K562 (cell line): ENCODE data around the gene DNAJB6. TPM values are rescaled to one million over a fixed set of nuclear protein-coding genes. Genes with fewer than 3 reads are reported as not detected.

Experiments used
- BCOR ChIP-seq: fragments of 450-650 bp; IDR thresholded peaks from 2 replicates; pipeline ENCODE4 v1.6.1; 2016
- CEBPG ChIP-seq, 3 experiments: fragments of 200-800 bp in 1 of 3; sonication (Bioruptor generic) in 1 of 3; sonication (generic) in 1 of 3; formaldehyde crosslinking in 1 of 3; IDR thresholded peaks in 2 of 3; conservative IDR thresholded peaks in 1 of 3; 2 replicates each; pipeline versions ENCODE4 v1.6.1 to v1.8.0; 2016 to 2022; ENCODE audit warnings: missing compliant biosample characterization in 2 of 3, missing genetic modification characterization in 2 of 3, mild to moderate bottlenecking in 1 of 3, missing genetic modification reagents in 1 of 3
- CREB3 ChIP-seq: fragments of 450-650 bp; conservative IDR thresholded peaks from 2 replicates; pipeline ENCODE4 v1.6.1; 2016; ENCODE audit warnings: missing genetic modification characterization, low read depth, mild to moderate bottlenecking, missing compliant biosample characterization, moderate library complexity
- EGR1 ChIP-seq: fragments of 450-650 bp; conservative IDR thresholded peaks from 2 replicates; pipeline ENCODE4 v1.6.1; 2017; ENCODE audit warnings: mild to moderate bottlenecking
- ETV5 ChIP-seq: sonication (generic); formaldehyde crosslinking; IDR thresholded peaks from 2 replicates; pipeline ENCODE4 v1.4.0; 2020; ENCODE audit warnings: low read depth, mild to moderate bottlenecking, missing genetic modification reagents
- FIP1L1 ChIP-seq: fragments of 200-400 bp; formaldehyde crosslinking; IDR thresholded peaks from 2 replicates; pipeline ENCODE4 v1.6.1; 2018; ENCODE audit warnings: mild to moderate bottlenecking, low read depth, low read length; ENCODE audit not compliant: poor library complexity, severe bottlenecking
- FOXP1 ChIP-seq: sonication (generic); formaldehyde crosslinking; IDR thresholded peaks from 2 replicates; pipeline ENCODE4 v1.8.0; 2022; ENCODE audit warnings: mild to moderate bottlenecking, missing genetic modification reagents
- HLTF ChIP-seq: fragments of 450-650 bp; IDR thresholded peaks from 2 replicates; pipeline ENCODE4 v1.6.1; 2016
- KLF10 ChIP-seq: fragments of 250-450 bp; sonication (Bioruptor Pico); IDR thresholded peaks from 2 replicates; pipeline ENCODE4 v1.6.1; 2021; ENCODE audit warnings: matching md5 sums
- PBX2 ChIP-seq, 2 experiments: IDR thresholded peaks in 1 of 2; conservative IDR thresholded peaks in 1 of 2; 2 replicates each; pipeline ENCODE4 v1.6.1; 2016; ENCODE audit warnings: low read depth in 2 of 2, mild to moderate bottlenecking in 1 of 2, missing compliant biosample characterization in 1 of 2, missing genetic modification characterization in 1 of 2, moderate library complexity in 1 of 2
- SIN3A ChIP-seq, 2 experiments: fragments of 150-350 bp in 1 of 2; IDR thresholded peaks; 2 replicates each; pipeline ENCODE4 v1.6.1; 2011 to 2016; ENCODE audit warnings: borderline replicate concordance in 2 of 2, low read depth in 2 of 2, low read length in 2 of 2, mild to moderate bottlenecking in 2 of 2, moderate library complexity in 2 of 2; ENCODE audit not compliant: control insufficient read depth in 1 of 2
- SMARCB1 ChIP-seq: IDR thresholded peaks from 2 replicates; pipeline ENCODE4 v1.6.1; 2011; ENCODE audit warnings: improper control_type of control experiment, low read depth; ENCODE audit not compliant: insufficient read length
- ZBTB33 ChIP-seq: sonication (generic); formaldehyde crosslinking; IDR thresholded peaks from 2 replicates; pipeline ENCODE4 v1.8.1; 2023; ENCODE audit warnings: mild to moderate bottlenecking, missing genetic modification reagents
- ZFP1 ChIP-seq: fragments of 450-650 bp; formaldehyde crosslinking; IDR thresholded peaks from 2 replicates; pipeline ENCODE4 v1.4.0; 2020; ENCODE audit warnings: mild to moderate bottlenecking, mixed read lengths
- ZNF592 ChIP-seq: fragments of 450-650 bp; IDR thresholded peaks from 2 replicates; pipeline ENCODE4 v1.6.1; 2017; ENCODE audit warnings: antibody characterized with exemption, mild to moderate bottlenecking
- ZNF696 ChIP-seq: fragments of 250-450 bp; sonication (Bioruptor Pico); conservative IDR thresholded peaks from 2 replicates; pipeline ENCODE4 v1.4.0; 2020; ENCODE audit warnings: mild to moderate bottlenecking, moderate library complexity
- polyA plus RNA-seq, 8 experiments: library from polyadenylated mRNA; depleted of rRNA in 4 of 8; stranded (reverse) in 5 of 8; unstranded in 3 of 8; fragments of >200 nt; fragmentation: Nextera tagmentation in 2 of 8; fragmentation: Illumina TruSeq in 1 of 8; extraction: Ambion mirVana in 2 of 8; extraction: Trizol in 1 of 8; gene quantifications; 2 replicates each; pipeline versions ENCODE4 v1.2.1 to v1.2.3, GENCODE V29; 2011 to 2014; ENCODE audit warnings: inconsistent platforms in 1 of 8, missing spikeins in 1 of 8
- total RNA-seq, 7 experiments: library from RNA; depleted of rRNA in 6 of 7; stranded (reverse); fragments of >200 nt in 6 of 7; fragmentation: Illumina TruSeq in 2 of 7; extraction: Trizol in 2 of 7; gene quantifications; 2 replicates each; pipeline versions ENCODE4 v1.2.1 to v1.2.3, GENCODE V29; 2011 to 2021; ENCODE audit warnings: low replicate concordance in 1 of 7

The DNAJB6 gene
- total and polyA plus RNA-seq, 9 of the 15 experiments (the other 6 are each of a cell fraction or from before 2014, with no cell fraction given): 84.5 to 158 (median 135) TPM

- TF ChIP-seq KLF10 (CRISPR knock-in tag): no peak
- peak; percentile 82 for TF ChIP-seq ETV5 (CRISPR knock-in tag)
- peak; percentile 74 to 97; a peak in 3 of 4 replicates for TF ChIP-seq SIN3A (IDR thresholded peaks at IDR 0.05; ENCODE audit: borderline replicate concordance in 2 of 2, control insufficient read depth in 1 of 2, low read depth in 2 of 2, low read length in 2 of 2)
- peak; percentile 91 for TF ChIP-seq SMARCB1
- peak; percentile 85 for TF ChIP-seq BCOR
- no peak; the same call in 1 of the 2 replicates for TF ChIP-seq ZFP1 (CRISPR knock-in tag)
- TF ChIP-seq ZNF696 (CRISPR knock-in tag): no peak
- no peak for TF ChIP-seq PBX2 (CRISPR knock-in tag; IDR thresholded peaks at IDR 0.05; ENCODE audit: low read depth)
- 0 out of 2 replicates have a peak, but pooled peaks have one; percentile 40 for TF ChIP-seq PBX2 (tag; conservative IDR thresholded peaks at IDR 0.05; ENCODE audit: low read depth)
- peak; percentile 48; the same call in 1 of the 2 replicates for TF ChIP-seq HLTF
- TF ChIP-seq ZBTB33 (CRISPR knock-in tag): no peak; the same call in 1 of the 2 replicates
- TF ChIP-seq CEBPG (CRISPR knock-in tag; IDR thresholded peaks at IDR 0.05): peak; percentile 99
- peak; percentile 99 to 100 for TF ChIP-seq CEBPG (tag; conservative IDR thresholded peaks at IDR 0.05 in 1 of 2, IDR thresholded peaks at IDR 0.05 in 1 of 2)
- 0 out of 2 replicates have a peak, but pooled peaks have one; percentile 3 for TF ChIP-seq FOXP1
- peak; percentile 84 for TF ChIP-seq EGR1
- TF ChIP-seq ZNF592: peak; percentile 99
- TF ChIP-seq FIP1L1: no peak
- peak; percentile 76 for TF ChIP-seq CREB3 (tag)
These were observed 68.2 kb downstream of the DNAJB6 start (continued) for GRCh38 chr7:157404845-157405481.
